Posterior cingulate gyrus (tissue), 11 donors: ENCODE data around the gene CAMTA1.

Experiments used
- DNase-seq, 10 donors: peaks; one replicate each; pipeline versions ENCODE4 v3.0.0 to v3.0.0-alpha.2; 2020 to 2021; ENCODE audit warnings: mixed read lengths in 3 of 10
- intact Hi-C: fragments of 100-400 bp; cut with DNase I; formaldehyde crosslinking; loops from one replicate; pipeline ENCODE4 v1.15.1; 2023

Gene CAMTA1

DNA sequence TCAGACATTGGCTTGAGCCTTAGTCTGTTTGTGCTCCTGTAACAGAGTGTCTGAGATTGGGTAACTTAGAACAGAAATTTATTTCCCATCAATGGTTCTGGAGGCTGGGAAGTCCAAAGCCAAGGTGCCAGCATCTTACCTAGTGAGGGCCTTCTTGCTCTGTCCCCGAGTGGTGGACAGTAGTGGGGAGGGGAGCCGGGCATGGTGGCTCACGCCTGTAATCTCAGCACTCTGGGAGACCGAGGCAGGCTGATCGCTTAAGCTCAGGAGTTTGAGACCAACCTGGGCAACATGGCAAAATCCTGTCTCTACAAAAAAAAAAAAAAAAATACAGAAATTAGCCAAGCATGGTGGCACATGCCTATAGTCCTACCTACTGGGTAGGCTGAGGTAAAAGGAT lies 649.3 kb downstream of the CAMTA1 start:
- peak in 4 of 10 donors; percentile 2 to 56 (median 46) for DNase-seq
- intact Hi-C loops, result no loop called here

DNA sequence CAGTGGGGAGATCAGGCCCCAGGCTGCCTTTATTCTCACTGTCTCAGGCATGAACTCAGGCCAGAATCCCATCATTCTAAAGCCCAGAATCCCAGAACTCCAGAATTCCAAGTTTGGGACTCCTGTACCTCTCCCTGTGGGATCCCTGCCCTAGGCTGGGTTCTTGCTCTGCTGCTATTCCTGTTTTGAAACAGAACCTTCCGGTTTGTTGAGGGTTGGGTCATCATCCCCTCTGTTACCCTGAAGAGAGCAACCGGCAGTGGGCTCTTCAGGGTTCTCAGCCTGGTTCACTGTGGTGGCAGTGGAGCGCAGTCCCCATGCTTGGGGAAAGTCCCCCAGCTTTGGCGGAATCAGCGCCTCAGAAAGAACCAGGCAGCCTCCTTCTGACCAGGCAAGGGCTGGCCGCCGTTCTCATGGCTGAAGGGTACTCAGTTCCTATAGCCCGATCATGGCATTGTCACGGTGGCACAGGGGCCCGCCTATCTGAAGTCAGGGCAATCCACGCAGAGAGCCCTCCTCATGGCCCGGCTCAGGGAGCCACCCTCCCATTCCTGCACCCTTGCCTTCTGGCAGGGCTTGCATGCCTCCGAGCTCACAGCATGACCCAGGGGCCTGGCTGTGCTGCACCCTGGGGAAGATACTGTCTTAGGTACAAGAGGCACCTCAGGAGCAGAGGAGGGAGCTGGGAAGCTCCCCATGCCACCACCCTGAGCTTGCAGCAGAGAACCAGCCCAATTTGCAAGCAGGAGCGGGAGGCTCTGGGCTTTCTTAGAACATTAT lies 650.2 kb downstream of the CAMTA1 start:
- peak in 4 of 10 donors; percentile 17 to 70 (median 53) for DNase-seq
- intact Hi-C loops, result no loop called here

DNA sequence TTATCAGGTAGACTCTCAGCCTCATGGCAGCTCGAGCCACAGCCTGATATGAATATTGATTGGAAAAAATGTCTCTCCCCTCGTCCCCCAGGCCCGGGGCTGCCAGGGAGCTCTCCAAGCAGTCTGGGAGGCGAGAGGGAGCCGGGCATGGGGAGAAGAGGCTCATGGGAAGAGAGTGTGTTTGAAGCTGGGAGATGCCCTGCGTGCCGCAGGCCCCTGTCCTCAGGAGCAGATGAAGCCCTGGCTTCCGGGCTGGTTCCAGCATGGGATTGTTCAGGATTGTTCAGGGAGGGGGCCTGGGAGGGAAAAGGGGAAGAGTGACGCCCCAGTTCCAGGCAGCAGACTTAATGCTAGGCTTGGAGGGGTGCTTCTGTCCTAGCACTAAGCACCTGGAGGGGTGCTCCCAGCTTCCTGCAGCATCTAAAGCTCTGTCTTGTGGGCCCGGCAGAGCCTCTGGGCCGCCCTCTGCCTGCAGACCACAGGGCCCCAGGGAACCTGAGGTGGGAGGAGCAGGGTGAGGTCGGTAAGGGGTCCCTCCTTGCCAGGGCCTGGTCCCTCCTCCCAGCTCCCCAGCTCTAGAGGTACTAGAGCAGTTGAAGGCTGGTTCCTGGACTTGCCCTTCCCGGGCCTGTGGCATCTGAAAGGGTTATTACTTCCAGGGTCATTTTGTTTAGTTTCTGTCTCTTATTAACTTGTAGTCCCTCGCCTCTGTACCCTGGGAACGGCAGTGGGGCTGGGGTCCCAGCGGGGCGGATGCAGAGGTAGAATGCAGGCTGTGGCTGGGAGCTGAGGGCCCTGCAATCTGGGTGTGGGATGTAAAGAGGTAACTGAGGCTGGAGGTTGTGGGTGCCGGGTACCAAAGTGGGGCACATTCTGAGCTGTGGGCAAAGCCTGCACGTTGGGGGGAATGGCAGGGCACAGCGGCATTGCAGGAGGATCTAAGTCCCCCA lies 651.1 kb downstream of the CAMTA1 start:
- DNase-seq, result peak in 4 of 10 donors; percentile 8 to 78 (median 58)
- intact Hi-C loops, result no loop called here

DNA sequence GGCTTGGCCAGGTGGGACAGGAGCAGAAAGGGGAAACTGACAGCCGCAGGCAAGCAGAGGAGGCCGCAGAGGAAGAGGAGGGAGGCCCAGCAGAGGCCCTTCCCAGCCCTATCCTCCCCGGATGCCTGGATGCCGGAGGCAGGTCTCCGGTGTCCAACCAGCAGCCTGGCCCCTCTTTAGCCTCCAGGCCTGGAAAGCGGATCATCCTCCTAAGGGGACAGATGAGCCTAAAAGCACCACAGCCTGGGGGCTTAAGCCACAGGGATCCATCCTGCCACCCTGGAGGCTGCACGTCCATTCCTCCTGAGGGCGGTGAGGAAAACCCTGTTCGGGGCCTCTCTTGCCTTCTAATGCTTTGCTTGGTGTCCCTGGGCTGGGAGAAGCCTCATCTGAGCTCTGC lies 651.8 kb downstream of the CAMTA1 start:
- peak in 3 of 10 donors; percentile 21 to 58 (median 36) for DNase-seq
- intact Hi-C loops, result no loop called here

DNA sequence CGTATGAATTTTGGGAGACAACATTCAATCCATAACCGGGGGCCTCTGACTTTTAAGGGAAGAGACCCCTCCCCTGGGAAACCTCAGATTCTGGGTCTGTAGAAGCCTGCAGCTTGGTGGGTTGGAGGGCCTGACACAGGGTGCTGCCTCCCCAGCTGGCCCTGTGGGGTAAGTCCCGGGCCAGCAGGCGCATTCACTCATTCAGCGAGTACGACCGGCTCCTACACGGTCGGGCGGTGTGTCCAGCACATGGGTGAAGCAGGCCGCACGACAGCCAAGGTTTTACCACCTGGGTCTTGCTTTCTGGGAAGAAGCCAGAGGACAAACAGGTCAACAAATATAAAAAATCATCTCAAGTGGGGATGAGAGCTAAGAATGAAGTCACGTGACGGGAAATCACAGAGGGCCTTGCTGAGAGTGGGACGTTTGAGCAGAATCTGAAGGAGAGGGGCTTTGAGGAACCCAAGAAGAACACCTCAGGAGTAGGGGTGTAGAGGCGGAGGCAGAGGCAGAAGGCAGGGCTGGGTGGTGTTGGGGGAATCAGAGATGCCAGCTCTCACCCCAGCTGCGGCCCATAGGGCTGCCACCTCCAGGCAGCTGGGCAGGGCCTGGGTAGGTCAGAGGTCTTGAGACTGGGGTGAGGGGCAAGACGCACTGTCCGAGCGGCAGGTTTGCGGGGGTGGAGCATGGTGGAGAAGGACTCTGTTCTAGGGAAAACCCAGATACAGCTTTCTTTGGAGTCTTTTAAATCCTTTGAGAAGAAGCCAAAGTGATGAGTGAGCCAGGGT lies 652.5 kb downstream of the CAMTA1 start:
- intact Hi-C loops, result no loop called here
- peak in 2 of 10 donors; percentile 37 to 74 for DNase-seq

DNA sequence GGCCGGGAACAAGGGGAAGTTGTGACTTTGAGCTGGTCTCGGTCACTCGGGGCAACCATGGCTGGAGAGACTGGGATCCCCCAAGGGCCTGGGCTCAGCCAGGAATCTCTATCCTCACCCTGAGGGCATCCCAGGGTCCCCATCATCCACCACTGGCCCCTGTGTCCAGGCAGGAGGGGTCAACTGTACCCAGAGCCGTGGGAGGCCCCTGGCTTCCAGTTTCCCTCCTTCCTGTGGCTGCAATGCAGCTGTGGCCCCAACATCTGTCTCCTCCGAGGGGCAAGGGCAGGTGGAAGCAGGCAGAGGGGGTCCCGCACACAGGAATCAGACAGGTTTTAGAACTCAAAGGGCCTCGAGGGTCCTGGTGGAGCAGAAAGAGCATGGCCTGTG lies 653.1 kb downstream of the CAMTA1 start:
- intact Hi-C loops, result no loop called here
- peak in 2 of 10 donors; percentile 46 to 48 for DNase-seq

DNA sequence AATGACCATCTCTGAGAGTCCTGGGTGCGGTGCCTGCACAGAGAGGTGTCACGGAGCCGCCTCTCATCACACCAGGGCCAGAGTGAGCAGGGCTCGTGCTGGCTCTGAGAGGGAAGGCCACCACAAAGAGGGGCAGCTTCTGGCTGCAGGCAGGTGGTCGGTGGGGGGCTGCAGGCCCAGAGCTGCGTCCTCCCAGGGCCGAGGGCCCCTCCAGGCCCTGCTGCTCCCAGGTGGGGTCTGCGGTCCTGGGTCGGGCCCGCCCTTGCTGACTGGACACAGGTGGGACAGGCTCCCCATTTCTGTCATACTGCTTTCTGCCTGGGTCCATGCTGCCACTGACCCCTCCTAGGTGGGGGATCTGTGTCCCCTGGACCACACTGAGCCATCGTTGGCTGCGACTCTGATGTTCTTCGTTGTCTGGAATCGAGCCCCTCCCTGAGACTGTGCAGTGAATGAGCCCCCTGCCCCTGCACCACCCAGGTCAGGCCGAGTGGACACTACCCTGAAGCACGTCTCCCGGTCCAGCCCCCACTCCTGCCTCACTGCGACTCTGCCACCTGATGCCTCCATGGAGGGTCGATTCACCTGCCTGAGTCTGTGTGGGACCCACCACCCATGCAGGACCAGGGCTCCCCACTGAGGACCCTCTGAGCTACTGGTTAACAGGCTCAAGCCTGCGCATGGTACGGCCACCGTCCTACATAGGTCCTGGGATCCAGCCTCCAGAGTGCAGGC lies 653.8 kb downstream of the CAMTA1 start:
- intact Hi-C loops, result no loop called here
- DNase-seq, result peak in 3 of 10 donors; percentile 59 to 84 (median 78)

DNA sequence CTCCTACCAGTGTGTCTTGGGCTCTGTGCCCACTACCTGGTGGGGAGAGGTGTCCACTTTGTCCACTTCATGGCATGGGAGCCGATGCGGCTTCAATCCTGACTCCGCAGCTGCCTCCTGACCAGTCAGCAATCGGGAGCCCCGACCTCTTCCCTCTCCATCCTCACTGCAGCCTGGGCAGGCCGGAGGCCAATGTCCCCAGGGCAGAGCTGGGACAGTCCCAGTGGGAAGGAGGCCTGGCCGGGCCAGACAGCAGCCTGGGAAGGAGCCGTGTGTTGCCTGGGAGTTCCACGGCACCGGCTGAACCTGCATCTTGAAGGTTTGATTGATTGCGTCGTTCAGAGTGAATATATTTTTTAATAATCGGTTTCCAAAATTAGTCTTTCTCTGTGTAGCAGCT lies 654.9 kb downstream of the CAMTA1 start:
- intact Hi-C loops, result no loop called here
- peak in 1 of 10 donors; percentile 74 for DNase-seq

DNA sequence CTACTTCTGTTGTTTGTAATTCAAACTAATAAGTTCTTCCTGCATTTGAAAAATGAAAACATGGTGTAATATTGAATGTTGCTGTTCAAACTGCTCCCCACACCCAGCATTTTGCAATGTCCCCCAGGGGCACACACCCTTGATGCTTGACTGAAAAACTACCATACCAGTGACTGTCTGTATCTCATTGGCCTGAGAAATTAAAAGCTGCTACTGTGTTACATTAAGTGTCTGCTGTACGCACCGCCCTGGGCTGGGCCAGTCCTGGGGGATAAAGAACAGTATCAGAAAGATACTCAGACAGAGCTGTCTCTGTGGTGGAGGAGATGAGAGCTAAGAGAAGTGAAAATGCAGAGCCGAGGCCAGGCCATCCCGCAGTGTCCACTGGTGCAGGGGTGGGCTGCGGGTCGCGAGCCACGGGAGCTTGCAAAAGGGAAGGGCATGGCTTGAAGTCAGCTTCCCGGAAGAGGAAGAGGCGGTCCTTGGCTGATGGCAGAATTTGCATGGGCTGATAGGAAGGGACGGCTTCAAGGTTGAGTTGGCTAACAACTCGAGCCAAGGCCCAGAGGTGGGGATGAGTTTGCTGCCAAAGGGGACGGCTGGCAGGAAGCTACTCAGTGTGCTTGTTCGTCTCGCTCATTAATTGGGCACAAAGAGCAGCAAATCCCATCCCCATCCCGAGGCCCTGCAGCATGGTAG lies 656.0 kb downstream of the CAMTA1 start:
- DNase-seq, result peak in 2 of 10 donors; percentile 11 to 73
- intact Hi-C loops, result no loop called here

DNA sequence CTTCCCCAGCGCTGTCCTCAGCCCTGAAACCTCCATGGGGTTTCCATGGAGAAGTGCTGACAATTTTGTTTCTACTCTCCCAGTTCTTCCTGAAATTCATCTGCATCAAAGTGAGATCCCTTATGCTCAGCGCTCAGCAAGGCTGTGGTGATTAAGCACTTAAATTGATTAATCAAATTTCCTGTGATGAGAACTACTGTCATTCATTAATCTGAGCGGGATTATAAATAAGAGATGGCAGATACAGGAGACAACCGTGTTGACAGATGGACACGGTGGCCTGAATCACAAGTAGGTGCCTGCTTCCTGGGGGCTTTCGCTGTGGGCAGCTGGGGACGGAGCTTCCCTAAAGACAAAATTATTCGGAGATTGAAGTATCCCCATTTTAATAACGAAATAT lies 656.8 kb downstream of the CAMTA1 start:
- intact Hi-C loops, result no loop called here
- no peak for DNase-seq

DNA sequence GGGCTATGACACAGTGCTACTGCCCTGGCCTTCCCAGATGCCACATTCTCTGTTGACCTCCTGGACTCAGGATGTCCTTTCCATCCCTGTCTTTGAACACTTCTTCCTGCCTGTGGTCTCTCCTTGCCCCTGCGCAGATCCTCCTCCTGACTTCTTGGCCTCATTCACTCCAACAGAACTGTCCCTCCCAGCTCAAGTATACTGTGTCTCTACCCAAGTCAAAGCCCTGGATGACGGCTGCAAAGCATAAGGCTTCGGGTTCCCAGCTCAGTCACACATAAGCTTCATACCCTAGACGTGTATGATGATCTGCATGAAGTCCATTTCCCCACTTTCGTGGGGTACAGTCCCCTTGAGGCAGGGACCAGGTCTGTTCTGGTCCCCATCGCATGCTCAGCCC lies 657.7 kb downstream of the CAMTA1 start:
- DNase-seq, result no peak
- intact Hi-C loops, result no loop called here

DNA sequence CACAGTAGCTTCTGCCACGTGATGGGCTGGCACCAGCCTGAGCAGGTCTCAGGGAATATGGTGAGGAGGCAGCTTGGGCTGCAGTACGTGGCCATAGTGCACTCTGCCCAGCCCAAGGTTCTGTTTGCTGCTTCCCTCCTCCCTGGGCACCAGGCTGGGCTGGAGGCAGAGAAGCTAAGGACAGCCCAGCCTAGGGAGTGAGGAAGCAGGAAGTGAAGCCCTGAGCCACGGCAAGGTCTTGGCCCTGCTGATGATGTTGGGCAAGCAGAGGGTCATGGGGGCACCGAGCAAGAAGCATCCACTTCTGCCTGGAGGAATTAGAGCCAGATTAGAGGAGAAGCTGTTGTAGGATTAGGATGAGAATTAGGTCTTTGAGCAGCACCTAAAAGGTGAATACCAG lies 659.1 kb downstream of the CAMTA1 start:
- DNase-seq, result no peak
- intact Hi-C loops, result no loop called here

DNA sequence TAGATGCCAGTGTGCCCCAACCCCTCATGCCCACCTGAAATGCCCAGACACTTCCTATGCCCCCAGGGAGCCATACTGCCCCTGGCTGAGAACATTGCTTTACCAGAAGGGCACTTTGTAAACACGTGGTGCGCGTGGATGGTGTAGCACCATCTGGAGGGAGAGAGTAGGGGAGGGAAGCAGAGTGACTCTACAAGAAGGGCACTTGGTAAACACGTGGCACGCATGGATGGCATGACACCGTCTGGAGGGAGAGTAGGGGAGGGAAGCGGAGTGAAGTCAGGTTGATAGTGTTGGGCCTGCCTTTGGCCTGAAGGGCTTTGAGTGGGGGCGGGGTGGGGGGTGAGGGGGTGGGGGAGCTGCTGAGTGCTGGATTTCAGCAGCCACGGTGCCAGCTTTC lies 661.8 kb downstream of the CAMTA1 start:
- DNase-seq, result no peak
- intact Hi-C loops, result no loop called here

DNA sequence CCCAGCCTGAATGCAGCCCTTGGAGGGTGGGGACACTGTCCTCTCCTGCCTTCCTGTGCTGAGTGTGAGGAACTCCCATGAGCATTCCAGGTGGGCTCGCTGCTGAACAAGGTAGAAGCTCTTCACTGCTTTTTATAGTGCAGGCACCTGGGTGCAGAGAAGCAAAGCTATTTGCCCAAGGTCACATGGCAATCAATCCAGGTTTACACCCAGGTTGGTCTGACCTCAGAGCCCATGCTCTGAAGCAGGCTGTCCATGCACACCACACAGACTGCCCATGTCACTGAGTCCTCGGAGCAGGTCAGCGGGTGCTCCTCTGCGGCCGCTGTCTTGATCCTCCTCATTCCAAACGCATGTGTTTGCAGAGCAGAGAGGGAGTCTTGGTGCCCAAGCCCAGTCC lies 662.5 kb downstream of the CAMTA1 start:
- no peak for DNase-seq
- intact Hi-C loops, result no loop called here

DNA sequence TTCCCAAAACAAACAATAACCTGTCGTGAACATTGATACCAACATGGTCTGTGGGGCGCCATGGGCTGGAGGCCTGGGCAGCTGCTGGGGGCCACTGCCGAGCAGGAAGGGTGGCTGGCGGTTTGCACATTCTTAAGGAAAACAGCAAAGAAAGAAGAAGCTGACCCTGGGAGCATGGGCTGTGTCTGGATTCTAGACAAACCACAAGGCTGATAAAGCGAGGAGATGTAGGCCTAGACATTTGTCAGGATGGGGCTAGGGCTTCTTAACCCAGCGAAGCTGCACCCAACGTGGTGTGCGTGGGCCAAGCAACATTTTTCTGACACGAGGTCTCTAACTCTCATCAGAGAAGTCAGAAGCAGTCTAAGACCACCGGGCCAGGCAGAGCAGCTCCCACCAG lies 663.7 kb downstream of the CAMTA1 start:
- DNase-seq, result peak in 1 of 10 donors; percentile 69
- intact Hi-C loops, result no loop called here

DNA sequence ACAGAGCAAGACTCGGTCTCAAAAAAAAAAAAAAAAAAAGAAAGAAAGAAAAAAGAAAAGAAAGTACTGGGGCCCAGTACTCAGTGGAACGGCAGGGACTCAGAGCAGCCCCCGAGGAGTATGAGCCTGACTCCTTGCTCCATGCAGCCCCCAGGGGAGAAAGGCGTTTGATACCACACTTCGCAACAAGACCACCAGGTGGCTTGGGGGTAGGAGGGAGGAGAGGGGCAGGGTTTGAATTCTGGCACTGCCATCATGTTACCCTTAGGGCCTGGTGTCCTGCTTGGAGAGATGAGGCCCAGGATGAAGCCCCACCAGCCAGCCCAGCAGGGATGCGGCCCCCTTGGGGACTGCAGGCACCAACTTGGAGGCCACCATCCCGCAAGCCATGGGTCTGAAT lies 664.5 kb downstream of the CAMTA1 start:
- DNase-seq, result no peak
- intact Hi-C loops, result no loop called here

DNA sequence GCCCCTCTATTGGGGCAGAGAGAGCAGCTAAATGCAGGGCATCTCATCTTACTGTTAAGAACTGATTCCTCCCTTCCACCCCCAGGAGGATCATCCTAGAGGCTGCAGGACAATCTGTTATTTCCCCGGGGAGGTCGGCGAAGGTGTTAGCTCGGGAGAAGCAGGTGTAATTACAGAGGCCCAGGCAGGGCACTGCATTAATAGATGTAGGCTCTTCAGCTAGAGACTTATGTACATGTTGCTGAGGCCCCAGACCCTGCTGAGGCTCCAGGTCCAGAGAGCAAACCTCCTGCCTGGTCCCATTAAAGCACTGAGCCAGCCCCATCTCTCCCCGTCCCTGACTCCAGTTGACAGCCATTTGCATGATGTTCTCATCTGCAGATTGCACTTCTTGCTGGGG lies 665.6 kb downstream of the CAMTA1 start:
- intact Hi-C loops, result no loop called here

DNA sequence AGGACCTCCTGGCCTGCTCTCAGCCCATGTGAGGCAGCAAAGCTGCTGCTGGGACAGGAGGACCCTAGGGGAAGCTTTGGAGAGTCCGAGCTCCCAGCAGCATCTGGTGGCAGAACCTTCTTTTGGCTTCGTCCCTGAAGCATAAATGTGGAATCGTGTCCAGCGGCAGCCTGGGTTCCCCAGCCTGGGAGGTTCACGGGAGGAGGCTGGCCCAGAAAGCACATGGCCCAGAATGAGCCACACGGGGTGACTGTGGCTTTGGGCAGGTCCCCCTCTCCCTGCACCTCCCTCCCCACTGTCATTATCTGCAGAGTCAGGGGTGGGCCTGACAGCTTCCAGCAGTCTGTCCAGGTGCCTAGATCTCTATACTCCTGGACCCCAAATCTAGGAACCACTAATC lies 667.8 kb downstream of the CAMTA1 start:
- intact Hi-C loops, result loop anchor here (1.0 kb wide), 1 partner anchor 33 kb away; no protein-coding TSS in a partner anchor
- DNase-seq, result no peak

More for the DNA sequence above, 665.6 kb downstream of the CAMTA1 start:
- no peak for DNase-seq
